Transverse colon (tissue), 4 donors: ENCODE data around the gene GATA2. TPM values are rescaled to one million over a fixed set of nuclear protein-coding genes. Genes with fewer than 3 reads are reported as not detected.

Source experiments
- DNase-seq: peaks from one replicate; pipeline ENCODE4 v3.0.0-alpha.2; 2019
- H3K27ac ChIP-seq, 4 donors: fragments of 200-600 bp; sonication (generic); 2 replicates each; pipeline ENCODE4 v1.5.1; 2016 to 2018; ENCODE audit warnings: inconsistent platforms in 4 of 4
- H3K27me3 ChIP-seq: fragments of 200-600 bp; sonication (generic); 2 replicates; pipeline ENCODE4 v1.5.1; 2017; ENCODE audit warnings: inconsistent platforms
- H3K36me3 ChIP-seq, 4 donors: fragments of 200-600 bp; sonication (generic); 2 replicates each; pipeline ENCODE4 v1.5.1; 2017 to 2019; ENCODE audit warnings: inconsistent platforms in 4 of 4
- H3K4me1 ChIP-seq, 4 donors: fragments of 200-600 bp; sonication (generic); 2 replicates each; pipeline ENCODE4 v1.5.1; 2017 to 2020; ENCODE audit warnings: inconsistent platforms in 4 of 4
- H3K4me3 ChIP-seq, 4 donors: fragments of 200-600 bp; sonication (generic); 1 replicate in 1 of 4; 2 replicates in 3 of 4; pipeline versions ENCODE4 v1.5.1 to v1.6.1; 2017 to 2019; ENCODE audit warnings: inconsistent platforms in 4 of 4
- H3K9me3 ChIP-seq, 2 donors: fragments of 200-600 bp; sonication (generic); 2 replicates each; pipeline ENCODE4 v1.5.1; 2017 to 2019; ENCODE audit warnings: inconsistent platforms in 2 of 2
- CTCF ChIP-seq, 5 experiments: fragments of 200-600 bp in 3 of 5; fragments of 450-650 bp in 2 of 5; sonication (generic) in 3 of 5; IDR thresholded peaks; 1 replicate in 2 of 5; 2 replicates in 3 of 5; pipeline ENCODE4 v1.5.1; 2016 to 2017; ENCODE audit warnings: antibody characterized with exemption in 5 of 5, inconsistent platforms in 3 of 5, mild to moderate bottlenecking in 2 of 5, moderate library complexity in 1 of 5
- EP300 ChIP-seq: sonication (generic); formaldehyde crosslinking; IDR thresholded peaks from one replicate; pipeline ENCODE4 v1.6.1; 2017; ENCODE audit warnings: antibody characterized with exemption, low read depth
- POLR2A ChIP-seq: fragments of 450-650 bp; IDR thresholded peaks from one replicate; pipeline ENCODE4 v1.6.1; 2016; ENCODE audit warnings: antibody characterized with exemption, mild to moderate bottlenecking, moderate library complexity
- POLR2AphosphoS5 ChIP-seq, 3 donors: sonication (generic); formaldehyde crosslinking; IDR thresholded peaks; one replicate each; pipeline ENCODE4 v1.6.1; 2016; ENCODE audit warnings: antibody characterized with exemption in 3 of 3
- WGBS, 2 donors: methylation state at CpG; one replicate each; pipeline ENCODE4 v1.1.5; 2018; ENCODE audit warnings: low coverage in 1 of 2; 5-methylcytosine and 5-hydroxymethylcytosine counted together
- in situ Hi-C, 4 donors: fragments of 200-750 bp; cut with MboI; loops; one replicate each; pipeline versions ENCODE4 v1.15.0 to v1.15.1; 2017; ENCODE audit warnings: low sequenced_read_pairs in 3 of 4, low pct_ligation_motif_present in 1 of 4, low pct_unique_long_range_greater_than_20kb in 1 of 4
- intact Hi-C: fragments of 100-400 bp; cut with DNase I; formaldehyde crosslinking; loops from one replicate; pipeline ENCODE4 v1.15.1; 2023; ENCODE audit warnings: low total_unique reads
- total RNA-seq, 4 donors: library from RNA; depleted of rRNA; stranded (reverse); fragments of >200 nt; gene quantifications; one replicate each; pipeline ENCODE4 v1.1.0, GENCODE V29; 2016

The GATA2 gene
- total RNA-seq, 4 donors from 2014 or later = 1.8 to 8.2 (median 2.9) TPM

GRCh38 chr3:128500556-128500955, 7.6 kb upstream of the GATA2 start:
- WGBS, 2 donors = 84 to 86% methylated on average over 4 of the region's 4 CpGs
- TF ChIP-seq CTCF (IDR thresholded peaks at IDR 0.05) (no peak), EP300 (no peak), POLR2AphosphoS5 (IDR thresholded peaks at IDR 0.05) (no peak), POLR2A (no peak)
- no peaks in the 10 kb centered on the region for H3K9me3 ChIP-seq
- H3K4me3 ChIP-seq = no peak overlapping the region
- no peaks in the 10 kb centered on the region for H3K36me3 ChIP-seq
- no peak overlapping the region for H3K27ac ChIP-seq
- intact Hi-C loops (no loop called here), in situ Hi-C loops (no loop called here)
- H3K4me1 ChIP-seq = peaks cover 3 to 6% (median 5%) of the 10 kb centered on the region in 4 donors
- DNase-seq = no peak
- H3K27me3 ChIP-seq = peaks cover 89% of the 10 kb centered on the region

GRCh38 chr3:128499724-128500275, 6.8 kb upstream of the GATA2 start:
- H3K36me3 ChIP-seq = no peaks in the 10 kb centered on the region
- no peak for TF ChIP-seq CTCF (IDR thresholded peaks at IDR 0.05)
- no peak for TF ChIP-seq POLR2AphosphoS5 (IDR thresholded peaks at IDR 0.05)
- no peak for TF ChIP-seq POLR2A
- no peak for TF ChIP-seq EP300
- WGBS, 2 donors = 79% methylated on average over 4 of the region's 4 CpGs; no CpG with 5 or more reads in 1 of the 2 donors
- peaks cover 3 to 6% (median 5%) of the 10 kb centered on the region in 4 donors for H3K4me1 ChIP-seq
- intact Hi-C loops = loop anchor here (2.0 to 5.0 kb wide), 2 partner anchors 67 to 405 kb away; no protein-coding TSS in a partner anchor
- no peak overlapping the region for H3K27ac ChIP-seq
- H3K9me3 ChIP-seq = no peaks in the 10 kb centered on the region
- peaks cover 96% of the 10 kb centered on the region for H3K27me3 ChIP-seq
- no peak for DNase-seq
- in situ Hi-C loops = loop anchor here in 2 of 4 donors (25.0 kb wide), 2 partner anchors 337 to 412 kb away; partner anchors contain the start of gene EEFSEC (in 1 of the 2)
- H3K4me3 ChIP-seq = no peak overlapping the region

DNA sequence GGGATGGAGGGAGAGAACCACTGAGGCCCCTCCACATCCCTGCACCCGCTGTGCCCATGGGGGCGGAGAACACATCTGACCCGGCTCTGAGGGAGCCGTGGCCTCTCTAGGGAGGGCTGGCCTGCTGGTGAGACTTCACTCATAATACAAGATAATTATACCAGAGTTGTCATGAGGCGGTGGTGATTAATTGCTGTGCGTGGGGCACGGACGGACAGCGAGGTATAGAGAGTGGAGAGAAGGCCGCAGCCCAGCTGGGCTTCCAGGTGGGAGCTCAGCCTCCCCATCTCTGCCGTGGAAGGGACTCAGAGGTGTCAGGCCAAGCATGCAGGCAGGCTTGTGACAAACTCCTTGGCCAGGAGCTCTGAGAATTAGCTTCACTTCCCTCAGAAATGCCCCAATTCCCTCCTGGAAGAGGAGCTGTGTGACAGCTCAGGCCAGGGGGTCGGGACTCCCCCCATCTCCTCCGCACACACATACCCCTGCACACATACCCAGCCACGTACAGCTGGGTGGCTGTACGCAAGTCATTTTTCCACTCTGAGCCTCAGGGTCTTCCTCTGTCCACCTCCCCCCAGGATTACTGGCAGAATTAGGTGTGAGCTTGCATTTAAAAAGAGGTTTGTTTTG, 6.0 kb upstream of the GATA2 start:
- TF ChIP-seq EP300 = no peak
- no peak for TF ChIP-seq CTCF (IDR thresholded peaks at IDR 0.05)
- TF ChIP-seq POLR2AphosphoS5 (IDR thresholded peaks at IDR 0.05) = no peak
- Histone ChIP-seq H3K4me1 (peaks cover 3 to 6% (median 5%) of the 10 kb centered on the region in 4 donors), H3K36me3 (no peaks in the 10 kb centered on the region), H3K27me3 (peaks cover 98% of the 10 kb centered on the region), H3K27ac (no peak overlapping the region), H3K9me3 (no peaks in the 10 kb centered on the region), H3K4me3 (no peak overlapping the region)
- in situ Hi-C loops = loop anchor here in 2 of 4 donors (25.0 kb wide), 2 partner anchors 337 to 412 kb away; partner anchors contain the start of gene EEFSEC (in 1 of the 2)
- WGBS, 2 donors = 76% methylated on average over 15 of the region's 15 CpGs; no CpG with 5 or more reads in 1 of the 2 donors
- no peak for DNase-seq
- intact Hi-C loops = loop anchor here (2.0 to 5.0 kb wide), 2 partner anchors 67 to 404 kb away; no protein-coding TSS in a partner anchor

DNA sequence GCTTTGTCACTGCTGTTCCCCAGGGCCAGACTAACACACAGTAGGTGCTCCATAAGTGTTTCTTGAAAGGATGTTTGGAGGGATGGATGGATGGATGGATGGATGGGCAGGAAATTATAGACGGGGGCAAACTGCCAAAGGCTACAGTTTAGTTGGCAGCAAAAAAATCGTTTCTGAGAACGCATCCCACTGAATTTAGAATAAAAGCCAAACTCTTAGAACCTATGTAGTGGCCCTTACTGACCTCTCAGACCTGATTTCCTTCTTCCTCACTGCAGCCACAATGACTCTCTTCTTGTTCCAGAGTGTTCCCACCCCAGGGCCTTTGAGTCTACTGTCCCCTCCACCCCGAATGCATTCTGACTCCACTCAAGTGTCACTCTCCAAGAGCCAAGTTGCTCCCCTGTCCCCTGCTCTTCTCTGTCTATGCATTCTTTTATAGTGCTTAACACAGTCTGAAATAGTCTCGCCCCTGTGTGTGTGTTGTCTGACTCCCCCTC, 5.2 kb upstream of the GATA2 start:
- WGBS, 2 donors = 22 to 32% methylated on average over 2 to 5 of the region's 5 CpGs
- Histone ChIP-seq H3K4me3 (peak overlapping the region in 3 of 4 donors; percentile 37 to 48 (median 44)), H3K9me3 (no peaks in the 10 kb centered on the region), H3K36me3 (no peaks in the 10 kb centered on the region), H3K4me1 (peaks cover 3 to 6% (median 6%) of the 10 kb centered on the region in 4 donors), H3K27me3 (peaks cover 98% of the 10 kb centered on the region), H3K27ac (no peak overlapping the region)
- in situ Hi-C loops = loop anchor here in 2 of 4 donors (25.0 kb wide), 2 partner anchors 336 to 411 kb away; partner anchors contain the start of gene EEFSEC (in 1 of the 2)
- intact Hi-C loops = loop anchor here (2.0 to 5.0 kb wide), 2 partner anchors 66 to 403 kb away; no protein-coding TSS in a partner anchor
- TF ChIP-seq POLR2AphosphoS5 (IDR thresholded peaks at IDR 0.05) (no peak), CTCF (IDR thresholded peaks at IDR 0.05) (peak in 1 of 5 experiments; percentile 2)
- no peak for DNase-seq
